Measurements from ENCODE around the gene MRPS23. TPM values are rescaled to one million over a fixed set of nuclear protein-coding genes. Genes with fewer than 3 reads are reported as not detected.
A peak's percentile ranks its signal among the peaks of the same experiment; 100 is the strongest.

Gene MRPS23
- total and polyA plus RNA-seq, 2 of the 13 experiments (the other 11 are each of a cell fraction or from before 2014, with no cell fraction given) = 63.2 to 181 TPM

- TF ChIP-seq TBP (CRISPR knock-in tag; IDR thresholded peaks at IDR 0.05) (no peak), YY1 (IDR thresholded peaks at IDR 0.05; ENCODE audit: insufficient read depth, insufficient replicate concordance, low read depth, low read length) (no peak), TFE3 (CRISPR knock-in tag; IDR thresholded peaks at IDR 0.05) (peak; percentile 83), ZNF777 (CRISPR knock-in tag; IDR thresholded peaks at IDR 0.05) (no peak), EHMT2 (IDR thresholded peaks at IDR 0.05; ENCODE audit: borderline replicate concordance, low read depth, low read length) (no peak), GABPA (IDR thresholded peaks at IDR 0.05; ENCODE audit: low read depth, low read length) (no peak), GABPA (CRISPR knock-in tag; IDR thresholded peaks at IDR 0.05; ENCODE audit: low read depth) (peak; percentile 67; the same call in 1 of the 2 replicates), ZNF441 (CRISPR knock-in tag; IDR thresholded peaks at IDR 0.05; ENCODE audit: borderline replicate concordance) (peak; percentile 70; the same call in 1 of the 2 replicates), ZNF331 (CRISPR knock-in tag; IDR thresholded peaks at IDR 0.05) (peak; percentile 55; the same call in 1 of the 2 replicates), NFYB (CRISPR knock-in tag; IDR thresholded peaks at IDR 0.05) (no peak), ZNF335 (CRISPR knock-in tag; IDR thresholded peaks at IDR 0.05) (peak; percentile 70), SAP130 (CRISPR knock-in tag; IDR thresholded peaks at IDR 0.05; ENCODE audit: low read depth) (peak; percentile 90), CC2D1A (CRISPR knock-in tag; IDR thresholded peaks at IDR 0.05) (peak; percentile 80; the same call in 1 of the 2 replicates), ZSCAN31 (CRISPR knock-in tag; IDR thresholded peaks at IDR 0.05; ENCODE audit: low read depth) (0 out of 2 replicates have a peak, but pooled peaks have one; percentile 49), ZHX1 (CRISPR knock-in tag; IDR thresholded peaks at IDR 0.05; ENCODE audit: low read depth) (no peak), MBNL3 (CRISPR knock-in tag; conservative IDR thresholded peaks at IDR 0.05) (no peak), REXO4 (CRISPR knock-in tag; IDR thresholded peaks at IDR 0.05; ENCODE audit: borderline replicate concordance) (no peak), IKZF1 (IDR thresholded peaks at IDR 0.05) (no peak), RORA (CRISPR knock-in tag; IDR thresholded peaks at IDR 0.05) (no peak), ZNF543 (CRISPR knock-in tag; IDR thresholded peaks at IDR 0.05) (peak; percentile 66; the same call in 1 of the 2 replicates), ZMYM3 (CRISPR knock-in tag; IDR thresholded peaks at IDR 0.05) (peak; percentile 69; the same call in 1 of the 2 replicates), PHB2 (IDR thresholded peaks at IDR 0.05; ENCODE audit: partially characterized antibody) (no peak), ZNF670 (CRISPR knock-in tag; IDR thresholded peaks at IDR 0.05; ENCODE audit: borderline replicate concordance) (no peak), ZNF607 (CRISPR knock-in tag; IDR thresholded peaks at IDR 0.05; ENCODE audit: borderline replicate concordance) (peak; percentile 14; the same call in 1 of the 2 replicates), PAWR (CRISPR knock-in tag; IDR thresholded peaks at IDR 0.05; ENCODE audit: borderline replicate concordance) (no peak), ZMYM4 (CRISPR knock-in tag; IDR thresholded peaks at IDR 0.05) (0 out of 2 replicates have a peak, but pooled peaks have one; percentile 15)
- TF ChIP-seq, protein P1, sequence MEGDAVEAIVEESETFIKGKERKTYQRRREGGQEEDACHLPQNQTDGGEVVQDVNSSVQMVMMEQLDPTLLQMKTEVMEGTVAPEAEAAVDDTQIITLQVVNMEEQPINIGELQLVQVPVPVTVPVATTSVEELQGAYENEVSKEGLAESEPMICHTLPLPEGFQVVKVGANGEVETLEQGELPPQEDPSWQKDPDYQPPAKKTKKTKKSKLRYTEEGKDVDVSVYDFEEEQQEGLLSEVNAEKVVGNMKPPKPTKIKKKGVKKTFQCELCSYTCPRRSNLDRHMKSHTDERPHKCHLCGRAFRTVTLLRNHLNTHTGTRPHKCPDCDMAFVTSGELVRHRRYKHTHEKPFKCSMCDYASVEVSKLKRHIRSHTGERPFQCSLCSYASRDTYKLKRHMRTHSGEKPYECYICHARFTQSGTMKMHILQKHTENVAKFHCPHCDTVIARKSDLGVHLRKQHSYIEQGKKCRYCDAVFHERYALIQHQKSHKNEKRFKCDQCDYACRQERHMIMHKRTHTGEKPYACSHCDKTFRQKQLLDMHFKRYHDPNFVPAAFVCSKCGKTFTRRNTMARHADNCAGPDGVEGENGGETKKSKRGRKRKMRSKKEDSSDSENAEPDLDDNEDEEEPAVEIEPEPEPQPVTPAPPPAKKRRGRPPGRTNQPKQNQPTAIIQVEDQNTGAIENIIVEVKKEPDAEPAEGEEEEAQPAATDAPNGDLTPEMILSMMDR (CRISPR knock-in tag; IDR thresholded peaks at IDR 0.05) = peak; percentile 4; the same call in 1 of the 2 replicates
These were observed 5.7 kb upstream of the MRPS23 start (continued) for GRCh38 chr17:57855391-57856035.

Measured in HepG2 (cell line).